Renal cortex interstitium (tissue), 11 donors: ENCODE data around the gene GRP. TPM values are rescaled to one million over a fixed set of nuclear protein-coding genes. Genes with fewer than 3 reads are reported as not detected.
A peak's percentile ranks its signal among the peaks of the same experiment; 100 is the strongest.

ENCODE experiments used
- DNase-seq, 11 donors: peaks; one replicate each; pipeline ENCODE4 v3.0.0-alpha.2; 2013; ENCODE audit warnings: low read depth in 9 of 11, low spot score in 4 of 11; ENCODE audit errors: extremely low read depth in 1 of 11
- polyA plus RNA-seq, 3 donors: library from polyadenylated mRNA; unstranded; fragments of 120-200 nt; gene quantifications; one replicate each; pipeline ENCODE4 v1.2.1, GENCODE V29; 2013; ENCODE audit not compliant: insufficient read length in 3 of 3

The GRP gene
- polyA plus RNA-seq, 3 donors = 0.80 to 1.1 TPM; not detected in 1

DNA sequence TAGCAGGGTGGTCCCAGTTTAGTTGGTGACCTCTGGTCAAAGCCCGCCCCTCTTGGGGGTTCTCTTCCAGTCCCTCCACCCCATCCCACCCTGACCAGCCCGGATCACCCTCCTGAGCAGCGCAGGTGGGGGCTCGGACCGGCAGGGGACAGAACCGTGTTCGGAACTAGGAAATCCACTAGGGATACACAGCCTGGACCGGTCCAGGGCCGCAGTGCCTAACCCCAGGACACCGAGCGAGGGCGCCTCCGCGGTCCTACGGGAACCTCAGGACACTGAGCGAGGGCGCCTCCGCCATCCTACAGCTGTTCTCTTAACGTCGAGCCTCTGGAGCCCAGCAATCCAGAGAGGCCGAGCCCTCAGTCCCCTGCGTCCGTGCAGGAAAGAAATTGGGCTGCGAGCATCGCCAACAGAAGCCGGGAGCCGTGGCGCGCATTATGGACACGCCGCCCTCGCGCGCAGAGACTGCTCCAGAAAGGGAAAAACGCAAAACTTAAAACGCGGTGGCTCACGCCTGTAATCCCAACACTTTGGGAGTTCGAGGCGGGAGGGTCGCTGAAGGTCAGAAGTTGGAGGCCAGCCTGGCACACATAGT is 44.8 kb downstream of the GRP start:
- no peak for DNase-seq

DNA sequence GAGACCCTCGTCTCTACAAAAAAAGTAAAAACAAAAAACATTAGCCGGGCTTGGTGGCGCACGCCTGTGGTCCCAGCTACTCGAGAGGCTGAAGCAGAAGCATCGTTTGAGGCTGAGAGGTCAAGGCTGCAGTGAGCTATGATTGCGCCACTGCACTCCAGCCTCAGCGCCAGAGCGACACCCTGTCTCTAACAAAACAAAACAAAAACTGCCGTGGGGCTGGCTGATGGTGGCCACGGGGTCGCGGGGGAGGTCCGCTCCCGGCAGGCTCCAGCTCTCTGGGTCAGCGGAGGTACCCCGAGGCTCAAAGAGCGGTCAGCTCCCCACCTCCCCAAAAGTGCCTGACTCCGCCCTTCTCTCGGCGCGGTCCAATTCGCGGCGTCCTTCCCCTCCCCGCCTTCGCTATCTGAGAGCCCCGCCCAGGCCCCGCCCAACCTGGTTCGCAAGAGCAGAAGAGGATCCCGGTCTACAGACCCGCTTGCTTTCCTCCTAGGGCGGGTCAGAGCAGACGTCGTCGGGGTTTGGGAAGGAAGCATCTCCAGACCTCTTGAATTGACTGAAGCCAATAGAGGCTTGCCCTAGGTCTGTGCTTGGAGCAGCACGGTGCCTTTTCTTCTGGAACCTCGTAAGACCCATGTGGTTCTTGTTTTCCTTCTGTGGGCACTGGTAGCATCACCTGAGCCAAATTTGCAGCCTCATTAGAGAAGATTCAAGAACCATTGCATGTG is 45.5 kb downstream of the GRP start:
- no peak for DNase-seq

- DNase-seq = no peak
These were observed 46.0 kb downstream of the GRP start for GRCh38 chr18:59265974-59266369.

DNA sequence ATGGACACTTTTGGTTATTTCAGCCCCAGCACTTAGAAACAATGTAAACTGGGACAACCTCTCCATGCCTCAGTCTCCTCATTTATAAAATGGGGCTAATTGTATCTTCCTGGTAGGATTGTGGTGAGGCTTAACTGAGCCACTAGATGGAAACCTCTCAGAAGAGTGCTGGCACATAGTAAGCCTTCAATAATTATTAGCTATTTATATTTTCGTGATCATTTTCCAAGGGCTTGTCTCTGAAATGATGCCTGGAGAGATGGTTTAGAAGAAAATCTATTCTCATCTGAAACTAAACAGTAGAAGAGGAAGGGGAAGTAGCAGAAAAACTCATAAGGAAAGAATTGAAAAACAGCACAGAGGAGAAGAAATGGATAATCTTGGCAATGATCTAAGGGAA is 46.5 kb downstream of the GRP start:
- no peak for DNase-seq

- no peak for DNase-seq
These were observed 47.0 kb downstream of the GRP start for GRCh38 chr18:59266886-59267502.

- no peak for DNase-seq
These were observed 47.7 kb downstream of the GRP start for GRCh38 chr18:59267503-59268126.

DNA sequence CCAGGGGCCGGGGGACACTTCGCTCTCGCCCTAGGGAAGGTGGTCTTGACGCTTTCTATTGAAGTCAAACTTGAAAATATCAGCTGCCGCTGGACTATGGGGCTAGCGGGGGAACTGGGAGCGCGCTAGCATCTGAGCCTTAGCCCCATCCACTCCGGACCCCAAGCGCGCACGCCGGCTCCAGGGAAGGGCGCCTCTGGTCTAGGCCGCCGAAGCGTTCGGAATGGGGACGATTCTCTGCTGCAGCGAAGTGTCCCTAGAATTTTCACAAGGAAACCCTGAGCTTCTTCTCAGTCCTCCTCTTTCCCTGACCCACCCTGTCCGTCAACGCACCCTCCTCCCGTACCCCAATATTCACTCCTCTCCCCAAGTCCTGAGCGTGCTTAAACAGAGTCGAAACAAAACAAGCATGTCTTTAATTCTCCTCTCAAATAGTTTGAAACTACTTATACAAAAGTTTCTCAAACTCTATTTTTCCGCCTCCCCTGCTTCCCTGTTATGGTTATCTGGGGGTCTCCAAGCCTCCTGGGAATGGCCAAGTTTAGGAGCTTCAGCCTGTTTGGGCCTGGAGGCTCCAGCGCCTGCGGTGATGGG is 48.3 kb downstream of the GRP start:
- DNase-seq = no peak

DNA sequence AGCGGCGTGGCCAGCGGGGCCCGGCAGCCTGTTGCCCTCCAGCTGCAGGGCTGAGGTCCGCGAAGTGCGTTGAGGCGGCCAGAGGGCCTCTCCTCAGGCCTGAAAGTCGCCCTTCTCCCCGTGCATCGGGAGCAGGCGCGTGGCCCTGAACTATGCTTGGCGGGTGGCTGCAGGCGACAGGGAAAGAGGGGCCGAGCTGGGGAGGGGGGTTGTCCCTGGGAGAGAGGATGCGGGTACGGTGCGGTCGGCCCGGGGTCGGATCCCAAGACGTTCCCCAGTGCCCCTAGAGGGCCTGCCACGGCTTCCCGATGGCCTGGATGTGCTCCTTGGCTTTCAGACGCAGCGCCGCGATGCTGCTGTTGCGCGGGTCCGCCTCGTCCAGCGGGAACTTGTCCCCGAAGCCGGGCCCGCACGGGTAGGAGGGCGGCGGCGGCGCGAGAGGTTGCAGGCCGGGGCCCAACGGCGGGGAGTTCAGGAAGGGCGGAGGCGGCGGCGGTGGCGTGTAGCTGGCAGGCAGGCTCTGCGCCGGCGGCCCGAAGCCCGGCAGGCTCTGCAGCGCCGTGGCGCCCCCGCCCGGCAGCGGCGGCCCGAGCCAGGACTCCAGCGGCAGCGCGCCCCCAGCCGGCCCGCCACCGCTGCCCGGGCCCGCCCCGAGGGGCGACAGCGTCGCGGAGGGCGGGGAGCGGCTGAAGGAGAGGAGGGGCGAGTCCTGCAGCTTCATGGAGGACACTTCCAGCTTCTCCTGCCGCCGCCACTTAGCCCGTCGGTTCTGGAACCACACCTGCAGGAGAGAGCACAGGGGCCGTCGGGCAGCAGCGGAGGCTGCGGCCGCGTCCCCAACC is 49.0 kb downstream of the GRP start:
- peak in 2 of 11 donors; percentile 42 to 50 for DNase-seq

GRCh38 chr18:59269563-59270119 is 49.7 kb downstream of the GRP start:
- DNase-seq = no peak

- DNase-seq = no peak
These were observed 50.8 kb downstream of the GRP start for GRCh38 chr18:59270689-59271257.

DNA sequence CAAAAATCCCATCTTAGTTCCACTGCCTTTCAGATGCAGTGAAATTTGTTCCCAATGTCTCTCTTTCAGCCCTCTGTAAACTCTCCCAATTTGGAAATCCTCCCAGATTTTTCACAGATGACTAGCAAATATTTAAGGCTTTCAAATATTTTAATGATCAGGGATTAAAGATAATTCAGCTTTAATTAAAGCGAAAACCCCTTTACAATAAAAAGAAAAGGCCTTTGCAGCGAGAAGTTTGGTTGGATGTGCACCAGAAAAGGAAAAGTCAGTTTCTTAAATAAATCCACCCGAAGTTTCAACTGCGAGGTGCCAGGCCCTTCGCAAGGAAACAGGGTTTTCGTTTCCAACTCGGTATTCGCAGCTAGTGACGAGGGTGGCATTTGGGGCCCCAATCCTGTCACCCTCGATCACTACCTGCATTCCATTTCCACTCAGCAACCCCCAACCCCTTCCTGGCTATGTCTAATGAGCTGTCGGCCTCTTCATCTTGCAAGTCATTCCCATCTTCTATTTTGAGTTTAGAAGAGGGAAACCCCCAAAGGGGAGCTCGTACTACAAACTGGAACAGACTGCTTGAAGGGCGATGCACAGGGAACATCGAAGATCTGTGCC is 51.8 kb downstream of the GRP start:
- no peak for DNase-seq

GRCh38 chr18:59272221-59272888 is 52.4 kb downstream of the GRP start:
- DNase-seq = no peak

- DNase-seq = peak in 1 of 11 donors; percentile 32
These were observed 53.2 kb downstream of the GRP start, which contains the start of gene RAX for GRCh38 chr18:59272891-59273758. TSS of gene RAX (minus strand) at chr18:59273454. CDS start at chr18:59273206, 248 bp downstream.

DNA sequence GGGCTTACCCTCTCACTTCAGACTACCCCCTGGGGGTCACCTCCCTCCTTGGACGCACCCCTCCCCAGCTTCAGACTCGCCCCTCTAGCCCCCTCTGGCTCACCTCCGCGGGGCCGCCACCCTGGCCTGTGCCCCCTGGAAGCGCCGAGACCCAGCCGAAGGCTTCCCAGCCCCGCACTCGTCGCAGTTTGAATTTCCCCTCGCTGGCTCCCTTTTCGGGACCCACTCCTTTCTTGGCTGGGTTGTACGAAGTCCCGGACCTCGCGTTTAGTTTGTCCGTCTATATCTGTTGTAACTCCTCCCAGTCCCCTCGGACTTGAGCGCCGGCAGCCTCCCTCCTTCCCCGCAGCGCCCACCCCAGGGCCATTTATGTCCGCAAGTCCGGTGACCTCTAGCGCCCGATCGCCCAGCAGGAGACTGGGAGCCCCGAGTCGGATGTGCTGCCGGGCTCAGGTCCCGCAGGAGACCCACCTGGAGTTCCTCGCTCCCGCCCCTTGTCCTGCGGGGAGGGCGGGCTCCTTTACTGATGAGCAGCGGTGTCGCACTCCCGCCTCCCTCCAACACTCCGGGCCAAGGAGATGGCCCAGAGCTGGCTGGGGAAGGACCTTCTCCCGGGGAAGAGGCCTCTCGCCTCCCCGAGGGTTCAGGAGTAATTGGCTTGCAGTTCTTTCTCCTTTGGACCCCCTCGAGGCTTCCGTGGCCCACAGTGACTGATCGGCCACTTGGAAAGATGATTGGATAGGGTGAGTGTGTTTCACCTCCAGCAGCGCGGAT is 54.0 kb downstream of the GRP start:
- DNase-seq = no peak

GRCh38 chr18:59274533-59274928 is 54.6 kb downstream of the GRP start:
- DNase-seq = no peak
